HepG2 (cell line): ENCODE results near the gene HMGN4. TPM values are rescaled to one million over a fixed set of nuclear protein-coding genes. Genes with fewer than 3 reads are reported as not detected.
A peak's percentile ranks its signal among the peaks of the same experiment; 100 is the strongest.

Experiments used
- CHD4 ChIP-seq: fragments of 200-600 bp; sonication (generic); IDR thresholded peaks from 2 replicates; pipeline ENCODE4 v1.7.0; 2017; ENCODE audit warnings: mild to moderate bottlenecking, low read length, borderline replicate concordance
- FOXA1 ChIP-seq, 2 experiments: fragments of 450-650 bp in 1 of 2; sonication (generic) in 1 of 2; formaldehyde crosslinking in 1 of 2; IDR thresholded peaks; 2 replicates each; pipeline versions ENCODE4 v1.4.0 to v1.6.1; 2016 to 2020; ENCODE audit warnings: missing genetic modification reagents in 1 of 2
- FOXK1 ChIP-seq: sonication (generic); formaldehyde crosslinking; IDR thresholded peaks from 2 replicates; pipeline ENCODE4 v1.4.0; 2020; ENCODE audit warnings: low read depth, missing genetic modification reagents, borderline replicate concordance
- FOXK2 ChIP-seq: fragments of 450-650 bp; IDR thresholded peaks from 2 replicates; pipeline ENCODE4 v1.6.1; 2016
- FOXP1 ChIP-seq, 2 experiments: fragments of 450-650 bp in 1 of 2; IDR thresholded peaks; 2 replicates each; pipeline ENCODE4 v1.6.1; 2017 to 2018; ENCODE audit warnings: antibody characterized with exemption in 1 of 2
- IRF2 ChIP-seq: IDR thresholded peaks from 2 replicates; pipeline ENCODE4 v1.6.1; 2018; ENCODE audit warnings: missing genetic modification reagents, missing compliant biosample characterization
- ISL2 ChIP-seq: sonication (generic); formaldehyde crosslinking; IDR thresholded peaks from 2 replicates; pipeline ENCODE4 v1.5.0; 2020; ENCODE audit warnings: missing genetic modification reagents
- NR1H2 ChIP-seq: sonication (generic); formaldehyde crosslinking; IDR thresholded peaks from 2 replicates; pipeline ENCODE4 v1.8.1; 2022; ENCODE audit warnings: low read depth, missing genetic modification reagents, borderline replicate concordance
- PHF8 ChIP-seq: sonication (generic); formaldehyde crosslinking; IDR thresholded peaks from 2 replicates; pipeline ENCODE4 v1.5.0; 2020; ENCODE audit warnings: missing genetic modification reagents
- SYNCRIP ChIP-seq: fragments of 200-400 bp; formaldehyde crosslinking; IDR thresholded peaks from 2 replicates; pipeline ENCODE4 v1.6.1; 2018; ENCODE audit warnings: mild to moderate bottlenecking, low read depth, low read length; ENCODE audit not compliant: insufficient read depth
- ZNF142 ChIP-seq: sonication (generic); formaldehyde crosslinking; IDR thresholded peaks from 2 replicates; pipeline ENCODE4 v1.4.0; 2020; ENCODE audit warnings: missing genetic modification reagents
- ZNF318 ChIP-seq: sonication (generic); formaldehyde crosslinking; IDR thresholded peaks from 2 replicates; pipeline ENCODE4 v1.4.0; 2020; ENCODE audit warnings: mild to moderate bottlenecking, missing genetic modification reagents
- ZNF639 ChIP-seq: conservative IDR thresholded peaks from 2 replicates; pipeline ENCODE4 v1.6.1; 2018; ENCODE audit warnings: missing genetic modification reagents
- ZNF790 ChIP-seq: sonication (generic); formaldehyde crosslinking; IDR thresholded peaks from 2 replicates; pipeline ENCODE4 v1.8.0; 2022; ENCODE audit warnings: missing genetic modification reagents, mild to moderate bottlenecking, borderline replicate concordance
- polyA plus RNA-seq, 8 experiments: library from polyadenylated mRNA; depleted of rRNA in 3 of 8; stranded (reverse) in 7 of 8; unstranded in 1 of 8; fragments of >200 nt; fragmentation: Illumina TruSeq in 4 of 8; extraction: Trizol in 4 of 8; gene quantifications; 2 replicates each; pipeline versions ENCODE4 v1.2.1 to v1.2.3, GENCODE V29; 2011 to 2016; ENCODE audit warnings: low read depth in 4 of 8, missing spikeins in 1 of 8, mixed read lengths in 1 of 8; ENCODE audit not compliant: insufficient read depth in 1 of 8
- total RNA-seq, 5 experiments: library from RNA; depleted of rRNA; stranded (reverse); fragments of >200 nt; fragmentation: Illumina TruSeq; extraction: Trizol; gene quantifications; 2 replicates each; pipeline ENCODE4 v1.2.3, GENCODE V29; 2016; ENCODE audit warnings: low read depth in 1 of 5

HMGN4 gene
- total and polyA plus RNA-seq, 2 of the 13 experiments (the other 11 are each of a cell fraction or from before 2014, with no cell fraction given), result 39.9 to 52.1 TPM

- TF ChIP-seq ZNF142 (peak; percentile 44; the same call in 1 of the 2 replicates), CHD4 (no peak), ZNF790 (CRISPR knock-in tag) (peak; percentile 62; the same call in 1 of the 2 replicates), ISL2 (CRISPR knock-in tag) (no peak; the same call in 1 of the 2 replicates), PHF8 (peak; percentile 43; the same call in 1 of the 2 replicates), FOXK2 (no peak), NR1H2 (CRISPR knock-in tag) (no peak), ZNF318 (CRISPR knock-in tag) (no peak), FOXK1 (no peak), FOXA1 (IDR thresholded peaks at IDR 0.05) (no peak), FOXA1 (CRISPR knock-in tag; IDR thresholded peaks at IDR 0.05) (no peak), SYNCRIP (no peak), FOXP1 (IDR thresholded peaks at IDR 0.05) (no peak), FOXP1 (CRISPR knock-in tag; IDR thresholded peaks at IDR 0.05) (0 out of 2 replicates have a peak, but pooled peaks have one; percentile 4), ZNF639 (CRISPR knock-in tag) (no peak), IRF2 (no peak; the same call in 1 of the 2 replicates)
Measured at GRCh38 chr6:26520237-26520849, 17.8 kb upstream of the HMGN4 start (continued).
